Measurements from ENCODE around the gene ZBP1.

ZBP1 gene

GRCh38 chr20:57614490-57615444 lies 5.5 kb downstream of the ZBP1 start:
- DNase-seq (ENCODE audit: low read depth), result no peak
- H3K4me3 ChIP-seq (ENCODE audit: low read length), result no peak overlapping the region
- TF ChIP-seq CTCF (conservative IDR thresholded peaks at IDR 0.05; ENCODE audit: low read depth, low read length), result no peak

- no peak overlapping the region for H3K4me3 ChIP-seq (ENCODE audit: low read length)
- TF ChIP-seq CTCF (conservative IDR thresholded peaks at IDR 0.05; ENCODE audit: low read depth, low read length), result no peak
- DNase-seq (ENCODE audit: low read depth), result no peak
Observed at GRCh38 chr20:57613481-57613921, 6.7 kb downstream of the ZBP1 start.

- DNase-seq (ENCODE audit: low read depth), result no peak
- no peak overlapping the region for H3K4me3 ChIP-seq (ENCODE audit: low read length)
- TF ChIP-seq CTCF (conservative IDR thresholded peaks at IDR 0.05; ENCODE audit: low read depth, low read length), result no peak
Observed at GRCh38 chr20:57612916-57613315, 7.3 kb downstream of the ZBP1 start.

- no peak for DNase-seq (ENCODE audit: low read depth)
- TF ChIP-seq CTCF (conservative IDR thresholded peaks at IDR 0.05; ENCODE audit: low read depth, low read length), result no peak
- H3K4me3 ChIP-seq (ENCODE audit: low read length), result no peak overlapping the region
Observed at GRCh38 chr20:57612436-57612835, 7.8 kb downstream of the ZBP1 start.

- no peak for TF ChIP-seq CTCF (conservative IDR thresholded peaks at IDR 0.05; ENCODE audit: low read depth, low read length)
Observed at GRCh38 chr20:57611586-57612311, 8.5 kb downstream of the ZBP1 start.

GRCh38 chr20:57610261-57610952 lies 9.8 kb downstream of the ZBP1 start:
- H3K4me3 ChIP-seq (ENCODE audit: low read length), result no peak overlapping the region
- TF ChIP-seq CTCF (conservative IDR thresholded peaks at IDR 0.05; ENCODE audit: low read depth, low read length), result no peak
- DNase-seq (ENCODE audit: low read depth), result no peak

More at GRCh38 chr20:57611586-57612311, 8.5 kb downstream of the ZBP1 start:
- H3K4me3 ChIP-seq (ENCODE audit: low read length), result no peak overlapping the region
- no peak for DNase-seq (ENCODE audit: low read depth)

Measured in retinal pigment epithelial cell (primary cell).